ENCODE results near the gene FRAS1.
A peak's percentile ranks its signal among the peaks of the same experiment; 100 is the strongest.

Gene FRAS1

DNA sequence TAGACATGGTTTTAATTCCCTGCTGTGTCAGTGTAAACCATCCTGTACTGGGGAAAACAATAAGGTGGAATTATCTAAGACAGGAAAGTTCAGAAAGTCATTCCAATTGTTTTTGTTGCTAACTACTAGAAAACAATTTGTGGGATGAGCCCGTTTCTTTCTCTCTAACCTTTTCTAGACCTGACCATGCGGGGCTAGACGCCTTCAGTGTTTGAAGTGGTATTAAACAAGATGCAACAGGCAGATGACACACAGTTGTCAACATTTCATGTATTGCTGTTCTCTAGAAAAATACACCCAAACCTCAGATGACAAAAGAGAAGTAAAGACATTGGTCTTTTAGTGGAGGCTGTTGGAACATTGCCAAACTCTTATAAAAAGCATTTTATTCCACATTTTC lies 105.7 kb downstream of the FRAS1 start:
- FAIRE-seq (no peak), DNase-seq (ENCODE audit: insufficient read length, low spot score) (no peak)
- TF ChIP-seq, protein P1, sequence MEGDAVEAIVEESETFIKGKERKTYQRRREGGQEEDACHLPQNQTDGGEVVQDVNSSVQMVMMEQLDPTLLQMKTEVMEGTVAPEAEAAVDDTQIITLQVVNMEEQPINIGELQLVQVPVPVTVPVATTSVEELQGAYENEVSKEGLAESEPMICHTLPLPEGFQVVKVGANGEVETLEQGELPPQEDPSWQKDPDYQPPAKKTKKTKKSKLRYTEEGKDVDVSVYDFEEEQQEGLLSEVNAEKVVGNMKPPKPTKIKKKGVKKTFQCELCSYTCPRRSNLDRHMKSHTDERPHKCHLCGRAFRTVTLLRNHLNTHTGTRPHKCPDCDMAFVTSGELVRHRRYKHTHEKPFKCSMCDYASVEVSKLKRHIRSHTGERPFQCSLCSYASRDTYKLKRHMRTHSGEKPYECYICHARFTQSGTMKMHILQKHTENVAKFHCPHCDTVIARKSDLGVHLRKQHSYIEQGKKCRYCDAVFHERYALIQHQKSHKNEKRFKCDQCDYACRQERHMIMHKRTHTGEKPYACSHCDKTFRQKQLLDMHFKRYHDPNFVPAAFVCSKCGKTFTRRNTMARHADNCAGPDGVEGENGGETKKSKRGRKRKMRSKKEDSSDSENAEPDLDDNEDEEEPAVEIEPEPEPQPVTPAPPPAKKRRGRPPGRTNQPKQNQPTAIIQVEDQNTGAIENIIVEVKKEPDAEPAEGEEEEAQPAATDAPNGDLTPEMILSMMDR (IDR thresholded peaks at IDR 0.05; ENCODE audit: insufficient read depth, missing control alignments) = no peak

DNA sequence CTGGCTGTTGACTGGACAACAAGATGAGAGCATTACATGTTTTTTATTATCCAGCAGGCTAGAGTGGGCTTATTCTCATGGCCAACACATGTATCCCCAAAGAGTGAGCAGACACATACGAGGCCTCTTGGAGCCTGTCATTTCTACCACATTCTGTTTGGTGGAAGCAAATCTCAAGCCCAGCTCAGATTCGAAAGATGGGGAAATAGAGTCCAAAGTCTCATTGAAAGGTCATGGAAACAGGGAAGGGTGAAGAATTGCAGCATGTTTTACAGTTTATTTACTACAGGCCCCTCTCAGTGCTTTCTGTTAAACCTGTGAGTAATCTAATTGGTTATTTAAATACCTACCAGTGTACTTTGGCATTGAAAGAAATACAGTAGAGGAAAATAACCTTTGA lies 108.6 kb downstream of the FRAS1 start:
- FAIRE-seq (no peak), DNase-seq (ENCODE audit: insufficient read length, low spot score) (no peak)
- TF ChIP-seq, protein P1 (IDR thresholded peaks at IDR 0.05; ENCODE audit: insufficient read depth, missing control alignments) = no peak

DNA sequence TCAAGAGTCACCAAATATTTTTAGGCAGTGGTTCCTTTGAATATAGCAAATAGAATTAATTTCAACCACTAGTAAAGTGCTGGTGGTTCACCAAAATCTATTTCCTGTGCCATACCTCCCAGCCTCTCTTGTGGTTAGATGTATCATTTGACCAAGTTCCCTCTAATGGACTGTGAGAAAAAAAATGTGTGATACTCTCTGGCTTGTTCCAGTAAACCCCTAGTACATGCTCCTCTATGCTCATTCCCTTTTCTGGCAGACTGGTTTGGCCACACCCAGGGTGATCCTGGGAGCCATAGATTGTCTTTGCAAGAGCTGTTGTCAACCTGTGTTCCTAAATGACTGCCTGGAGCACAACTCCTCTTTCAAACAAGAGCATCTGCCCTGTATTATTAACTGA lies 109.5 kb downstream of the FRAS1 start:
- no peak for FAIRE-seq
- DNase-seq (ENCODE audit: insufficient read length, low spot score) = no peak
- TF ChIP-seq, protein P1 (IDR thresholded peaks at IDR 0.05; ENCODE audit: insufficient read depth, missing control alignments) = no peak

DNA sequence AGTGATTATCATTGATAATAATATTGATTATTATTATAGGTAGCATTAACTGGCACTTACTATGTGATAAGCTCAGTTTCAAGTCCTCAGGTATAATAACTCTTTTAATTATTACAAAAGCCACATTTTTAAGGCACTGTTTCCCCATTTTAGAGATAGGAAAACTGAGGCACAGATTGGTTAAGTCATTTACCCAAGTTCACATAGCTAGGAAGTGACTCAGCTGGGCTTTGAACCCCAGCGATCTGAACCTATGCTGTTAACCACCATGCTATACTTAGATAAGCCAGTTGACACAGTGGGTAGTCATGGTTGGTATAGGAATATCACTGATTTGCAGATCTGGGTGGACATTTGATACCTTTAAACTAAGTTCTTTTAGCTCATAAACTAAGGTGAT lies 110.4 kb downstream of the FRAS1 start:
- TF ChIP-seq, protein P1 (IDR thresholded peaks at IDR 0.05; ENCODE audit: insufficient read depth, missing control alignments) = no peak
- DNase-seq (ENCODE audit: insufficient read length, low spot score) (no peak), FAIRE-seq (no peak)

DNA sequence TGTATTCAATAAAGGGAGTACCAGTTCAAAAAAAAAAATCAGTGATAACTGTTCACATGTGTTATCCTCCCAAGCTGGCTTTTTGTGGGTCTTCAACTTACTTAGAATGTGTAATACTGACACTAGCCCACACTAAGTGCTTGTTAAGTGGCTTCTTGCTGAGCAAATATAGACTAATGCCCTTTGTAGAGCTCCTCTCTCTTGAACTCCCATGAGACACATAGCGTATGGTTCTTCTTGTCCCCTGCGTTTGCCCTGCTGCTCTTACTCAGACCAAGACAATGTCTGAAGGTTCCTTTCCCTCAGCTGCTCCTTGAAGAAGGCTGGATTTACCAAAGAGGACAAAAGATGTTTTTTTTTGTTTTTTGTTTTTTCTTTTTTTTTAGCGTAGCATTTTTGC lies 110.9 kb downstream of the FRAS1 start:
- FAIRE-seq = no peak
- no peak for DNase-seq (ENCODE audit: insufficient read length, low spot score)
- TF ChIP-seq, protein P1 (IDR thresholded peaks at IDR 0.05; ENCODE audit: insufficient read depth, missing control alignments) = no peak

DNA sequence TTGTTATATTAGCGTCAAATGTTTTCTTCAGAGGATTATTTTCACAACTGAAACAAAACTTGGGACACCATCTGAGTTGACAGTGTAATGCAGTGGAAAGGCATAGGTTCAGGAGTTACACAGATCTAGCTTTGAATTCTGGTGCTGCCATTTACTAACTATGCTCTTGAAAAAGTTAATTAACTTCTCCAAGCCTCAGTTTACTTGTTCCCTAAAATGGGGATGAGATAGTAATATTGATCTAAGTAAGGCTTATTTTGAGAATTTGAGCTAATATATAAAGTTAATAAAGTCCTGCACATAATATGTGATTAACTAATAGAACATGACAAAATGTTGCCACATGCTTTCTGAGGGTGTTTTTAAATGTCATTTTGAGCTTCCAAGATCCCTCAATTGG lies 112.6 kb downstream of the FRAS1 start:
- FAIRE-seq (no peak), DNase-seq (ENCODE audit: insufficient read length, low spot score) (no peak)
- TF ChIP-seq, protein P1 (IDR thresholded peaks at IDR 0.05; ENCODE audit: insufficient read depth, missing control alignments) = no peak

DNA sequence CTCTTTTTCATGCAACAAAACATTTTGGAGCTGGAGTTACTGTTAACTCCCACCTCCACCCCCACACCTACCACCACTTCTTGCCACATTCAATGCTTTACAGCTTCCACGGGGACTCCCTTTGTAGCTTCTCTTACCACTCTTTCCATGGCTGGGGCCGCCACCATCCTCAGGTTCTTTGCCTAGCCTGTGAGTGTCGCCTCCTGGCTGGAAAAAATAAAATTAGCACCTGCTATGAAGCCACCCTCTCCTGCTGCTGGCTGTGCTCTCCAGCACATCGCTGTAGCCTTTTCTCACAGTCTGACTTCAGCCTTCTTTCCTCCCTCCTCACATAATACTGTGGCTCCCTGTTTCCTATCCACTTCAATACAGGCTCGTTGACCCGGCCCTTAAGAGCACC lies 114.4 kb downstream of the FRAS1 start:
- FAIRE-seq = no peak

More for the DNA sequence above, 114.4 kb downstream of the FRAS1 start:
- TF ChIP-seq, protein P1 (IDR thresholded peaks at IDR 0.05; ENCODE audit: insufficient read depth, missing control alignments) = peak; percentile 1
- DNase-seq (ENCODE audit: insufficient read length, low spot score) = no peak

Measured in D721Med (cell line).